GM18909 (cell line): Measurements from ENCODE around the gene ANO9.
"Not testable (repeated sequence)": the region's sequence is repeated elsewhere in the genome, so short reads cannot be mapped to it uniquely, and the experiment has no call there.

Source experiments
- ATAC-seq: cut with Tn5 transposase; IDR thresholded peaks from one replicate; pipeline ENCODE4 v1.9.1; 2021; ENCODE audit warnings: mild to moderate bottlenecking; ENCODE audit not compliant: unreplicated experiment, poor library complexity

The ANO9 gene

DNA sequence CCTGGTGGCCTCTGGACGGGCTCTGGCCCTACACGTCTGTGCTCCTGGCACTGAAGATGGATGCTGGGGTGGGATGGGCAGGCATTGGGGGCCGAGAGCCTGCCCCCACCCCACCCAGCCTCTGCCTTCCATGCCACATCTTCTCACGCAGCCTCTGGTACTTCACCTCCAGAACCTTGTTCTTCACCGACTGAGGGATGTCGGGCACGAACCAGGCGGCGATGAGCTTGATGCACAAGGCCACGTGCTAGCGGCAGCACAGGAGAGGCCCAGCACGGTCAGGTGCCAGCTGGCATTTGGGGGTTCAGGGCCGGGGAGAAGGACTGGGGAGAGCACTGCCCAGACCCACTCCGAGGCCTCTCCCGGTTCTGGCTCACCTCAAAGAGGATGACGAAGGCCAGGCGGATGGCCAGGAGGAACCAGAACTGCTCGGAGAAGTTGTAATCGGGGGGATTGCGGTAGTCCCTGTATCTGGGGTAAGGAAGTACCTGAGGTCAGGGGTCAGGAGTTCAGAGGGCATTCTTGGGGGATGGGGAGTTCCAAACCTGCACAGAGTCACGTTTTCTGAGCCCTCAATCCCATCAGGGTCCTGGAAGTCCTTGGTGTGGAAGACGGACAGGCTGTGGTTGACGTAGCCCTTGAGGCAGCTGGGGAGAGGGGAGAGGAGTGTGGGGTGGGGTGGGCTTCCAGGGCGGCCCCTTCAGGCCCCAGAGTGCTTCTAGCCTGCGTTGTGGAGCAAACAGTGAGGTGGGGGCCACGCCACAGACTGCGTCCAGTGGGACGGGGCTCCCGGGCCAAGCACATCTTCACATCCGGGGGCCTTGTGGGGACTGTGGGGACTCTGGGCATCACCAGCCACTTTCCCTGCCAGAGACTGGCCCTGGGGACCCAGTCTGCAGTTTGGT, 23.2 kb downstream of the ANO9 start:
- ATAC-seq = no peak

DNA sequence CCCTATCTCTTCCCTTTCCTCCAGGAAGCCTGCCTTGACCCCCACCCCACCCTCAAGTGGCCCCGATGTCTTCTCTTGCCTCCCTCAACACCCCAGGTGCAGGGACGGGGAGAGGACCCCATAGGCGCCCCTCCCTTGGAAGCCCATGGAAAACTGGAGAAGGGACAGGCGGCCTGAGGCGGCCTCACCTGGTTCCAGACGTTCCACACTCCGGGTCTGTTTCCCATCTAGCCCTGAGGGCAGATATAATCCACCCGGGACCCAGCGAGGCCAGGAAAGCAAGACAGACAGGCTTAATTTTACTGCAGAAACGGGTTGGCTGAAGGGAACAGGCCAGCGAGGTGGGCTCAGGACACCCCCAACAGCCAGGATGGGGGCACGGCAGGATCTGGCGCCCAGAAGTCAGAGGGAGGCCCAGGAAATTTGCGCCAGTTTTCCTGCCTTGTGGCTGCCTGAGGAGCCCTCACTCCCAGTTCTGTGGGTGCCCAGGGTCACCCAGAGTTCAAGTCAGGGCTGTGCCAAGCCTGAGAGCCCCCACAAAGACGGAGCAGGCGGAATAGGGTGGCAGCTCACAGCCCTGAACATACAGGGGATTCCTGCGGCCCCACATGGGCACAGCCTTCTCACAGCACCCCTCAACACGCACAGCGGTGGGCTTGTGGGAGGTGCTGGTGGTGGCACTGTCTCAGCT, 24.0 kb downstream of the ANO9 start:
- ATAC-seq = no peak

DNA sequence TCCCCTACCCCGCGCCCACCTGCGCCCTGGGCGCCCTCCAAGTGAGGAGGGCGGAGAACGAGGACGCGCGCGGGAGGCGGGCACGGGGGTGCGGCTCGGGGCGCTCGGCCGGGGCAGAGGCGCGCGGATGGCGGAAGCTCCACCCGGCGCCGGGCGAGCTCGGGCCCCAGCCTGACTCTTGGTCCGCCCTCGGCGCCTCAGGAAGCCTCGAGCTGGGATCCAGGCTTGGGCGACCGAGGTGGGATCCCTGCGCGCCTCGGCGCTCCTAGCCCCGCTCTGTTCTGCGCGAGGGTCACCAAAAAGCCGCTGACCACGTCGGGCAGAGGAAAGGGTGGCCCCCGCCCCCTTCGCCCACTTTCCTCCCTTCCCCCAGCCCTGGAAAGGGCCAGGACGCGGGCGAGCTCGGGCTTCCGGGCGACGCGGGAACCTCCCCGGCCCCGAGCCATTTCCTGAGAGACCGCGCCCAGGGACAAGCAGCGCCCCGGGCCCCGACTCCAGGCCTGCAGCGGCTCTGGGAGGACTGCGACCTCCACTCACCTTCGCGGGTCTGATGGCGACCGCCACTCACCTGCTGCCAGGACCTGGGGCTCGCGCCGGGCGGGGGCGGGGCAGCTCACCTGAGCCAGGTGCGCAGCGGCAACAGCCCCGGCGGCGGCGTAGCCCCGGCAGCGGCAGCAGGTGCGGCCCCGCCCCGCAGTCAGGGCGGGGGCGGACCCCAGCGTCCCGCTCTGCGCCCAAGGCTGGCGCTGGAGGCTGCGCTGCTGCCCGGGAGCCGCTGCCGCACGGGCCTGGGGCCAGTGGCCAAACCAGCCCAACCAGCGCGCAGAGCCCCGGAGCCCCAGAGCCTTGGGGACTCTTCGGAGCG, 24.8 kb downstream of the ANO9 start:
- no peak for ATAC-seq

DNA sequence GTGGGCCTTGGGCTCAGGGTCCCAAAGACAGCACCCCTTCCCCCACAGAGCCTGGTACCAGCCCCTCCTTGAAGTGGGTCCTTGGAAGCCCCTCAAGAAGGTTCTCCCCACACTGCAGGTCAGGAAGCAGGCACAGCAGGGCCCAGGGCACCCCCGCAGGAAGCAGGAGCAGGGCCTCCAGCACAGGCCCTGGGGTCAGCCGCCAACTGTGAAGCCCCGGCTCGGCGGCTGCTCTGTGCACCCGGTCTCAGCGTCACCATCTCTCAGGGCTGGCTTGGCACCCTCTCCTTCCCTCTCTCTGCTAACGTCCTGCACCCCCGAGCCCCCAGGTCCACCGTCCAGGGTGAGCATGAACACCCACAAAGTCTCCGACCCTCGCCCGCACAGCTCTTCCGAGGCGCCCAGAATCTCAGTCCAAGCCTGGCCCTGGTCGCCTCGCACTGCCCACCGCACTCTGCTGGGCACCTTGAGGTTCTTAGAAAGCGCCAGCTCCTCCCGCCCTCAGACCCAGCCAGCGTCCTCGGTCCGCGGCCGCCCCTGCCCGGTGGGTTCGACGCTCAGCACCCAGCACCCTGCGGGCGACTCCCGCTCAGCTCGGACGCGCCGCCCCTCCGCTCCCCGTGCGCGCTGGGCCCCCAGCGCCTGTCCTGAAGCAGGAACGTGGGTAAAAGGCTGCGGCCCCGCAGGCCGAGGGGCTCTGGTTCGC, 25.6 kb downstream of the ANO9 start:
- ATAC-seq = no peak

DNA sequence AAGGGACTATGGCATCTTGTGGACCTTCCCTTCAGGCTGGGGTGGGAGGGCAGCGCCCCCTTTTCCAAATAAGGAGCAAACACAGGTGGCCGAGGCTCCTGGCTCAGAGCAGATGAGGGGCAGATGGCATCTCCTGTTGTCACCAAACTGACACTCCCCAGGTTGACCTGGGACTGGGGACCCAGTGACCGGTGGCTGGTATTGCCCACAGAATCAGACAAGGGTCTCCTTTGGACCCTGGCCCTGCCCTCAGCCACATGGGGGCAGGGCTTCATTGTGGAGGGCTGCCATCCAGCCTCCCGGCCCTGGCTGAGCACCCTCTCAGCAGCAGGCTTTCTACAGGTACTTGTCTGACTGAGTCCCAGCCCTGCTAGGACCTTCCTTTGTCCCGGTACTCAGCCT, 26.2 kb downstream of the ANO9 start:
- ATAC-seq = no peak

DNA sequence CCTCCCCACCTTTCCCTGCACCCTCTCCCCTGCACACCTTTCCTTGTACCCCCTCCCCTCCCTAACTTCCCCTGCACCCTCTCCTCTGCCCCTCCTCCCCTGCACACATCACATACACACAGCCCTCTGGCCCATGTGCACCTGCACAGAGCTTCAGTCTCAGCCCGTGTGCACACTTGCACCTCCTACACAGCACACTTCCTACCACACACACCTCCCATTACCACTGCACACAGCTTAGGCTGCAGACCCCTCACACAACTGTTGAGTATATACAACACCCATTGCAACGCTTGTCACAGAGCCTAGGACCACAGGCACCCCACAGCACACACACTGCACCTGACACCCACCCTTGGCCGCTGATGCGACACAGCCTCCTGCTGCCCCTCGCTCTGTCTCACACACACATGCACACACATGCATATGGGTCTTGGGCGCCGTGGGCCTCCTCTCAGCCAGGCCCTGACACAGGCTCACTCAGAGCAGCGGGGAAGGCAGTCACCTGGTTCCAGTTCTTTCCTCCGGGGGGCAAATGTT, 27.4 kb downstream of the ANO9 start:
- peak; percentile 20 for ATAC-seq

DNA sequence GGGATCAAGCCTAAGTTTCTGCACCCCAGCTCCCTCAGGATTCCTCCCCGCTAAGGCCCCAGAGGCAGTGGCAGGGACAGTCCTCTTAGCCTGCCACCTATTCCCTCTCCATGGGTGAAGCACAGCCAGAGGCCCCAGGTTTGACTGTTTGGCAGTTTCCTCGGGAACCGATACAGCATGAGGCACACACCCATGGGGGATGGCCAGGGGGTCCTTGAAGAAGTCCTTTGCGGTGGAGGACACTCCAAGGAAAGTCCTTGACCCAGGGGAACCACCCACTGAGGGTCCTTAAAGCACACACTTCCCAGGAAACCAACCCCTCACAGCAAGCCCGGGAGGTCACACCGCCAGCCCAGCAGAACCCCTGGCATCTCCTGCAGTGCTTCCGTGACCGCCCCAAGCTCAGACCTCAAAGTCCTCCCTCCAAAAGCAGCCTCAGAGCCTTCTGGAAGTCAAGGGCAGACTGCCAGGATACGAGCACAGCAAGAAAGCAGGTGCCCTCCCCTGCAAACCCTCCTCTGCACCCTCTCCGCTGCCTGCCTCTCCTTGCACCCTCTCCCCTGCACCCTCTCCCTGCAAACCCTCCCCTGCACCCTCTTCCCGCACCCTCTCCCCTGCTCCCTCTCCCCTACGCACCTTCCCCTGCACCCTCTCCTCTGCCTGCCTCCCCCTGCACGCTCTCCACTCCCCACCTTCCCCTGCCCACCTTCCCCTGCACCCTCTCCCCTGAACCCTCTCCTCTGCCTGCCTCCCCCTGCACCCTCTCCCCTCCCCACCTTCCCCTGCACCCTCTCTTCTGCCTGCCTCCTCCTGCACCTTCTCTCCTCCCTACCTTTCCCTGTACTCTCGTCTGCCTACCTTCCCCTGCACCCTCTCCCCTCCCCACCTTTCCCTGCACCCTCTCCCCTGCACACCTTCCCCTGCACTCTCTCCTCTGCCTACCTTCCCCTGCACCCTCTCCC, 28.4 kb downstream of the ANO9 start:
- no peak for ATAC-seq

DNA sequence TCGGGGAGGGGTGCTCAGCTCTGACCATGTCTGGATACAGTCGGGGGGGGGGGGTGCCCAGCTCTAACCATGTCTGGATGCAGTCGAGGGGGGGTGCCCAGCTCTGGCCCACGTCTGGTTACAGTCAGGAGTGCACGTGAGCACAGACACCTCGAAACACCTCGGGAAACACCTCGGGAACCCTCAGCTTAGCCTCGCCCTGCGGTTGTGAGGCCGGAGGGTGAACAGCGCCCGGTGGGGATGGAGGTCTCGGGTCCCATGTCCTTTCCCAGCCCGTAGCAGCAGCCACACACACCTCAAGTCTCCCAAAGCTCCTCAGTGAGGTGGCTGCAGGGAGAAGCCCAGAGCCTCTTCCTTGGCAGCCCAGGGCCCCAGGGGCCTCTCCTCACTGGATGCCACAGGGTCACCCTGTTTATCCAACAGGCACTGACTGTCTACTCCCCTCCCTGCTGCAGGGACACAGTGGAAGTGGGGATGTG, 29.1 kb downstream of the ANO9 start:
- ATAC-seq = no peak

DNA sequence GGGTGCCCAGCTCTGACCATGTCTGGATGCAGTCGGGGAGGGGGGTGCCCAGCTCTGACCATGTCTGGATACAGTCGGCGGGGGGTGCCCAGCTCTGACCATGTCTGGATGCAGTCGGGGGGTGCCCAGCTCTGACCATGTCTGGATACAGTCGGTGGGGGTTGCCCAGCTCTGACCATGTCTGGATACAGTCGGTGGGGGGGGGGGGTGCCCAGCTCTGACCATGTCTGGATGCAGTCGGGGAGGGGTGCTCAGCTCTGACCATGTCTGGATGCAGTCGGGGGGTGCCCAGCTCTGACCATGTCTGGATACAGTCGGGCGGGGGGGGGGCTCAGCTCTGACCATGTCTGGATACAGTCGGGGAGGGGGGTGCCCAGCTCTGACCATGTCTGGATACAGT, 30.3 kb downstream of the ANO9 start:
- ATAC-seq = not testable (repeated sequence)

DNA sequence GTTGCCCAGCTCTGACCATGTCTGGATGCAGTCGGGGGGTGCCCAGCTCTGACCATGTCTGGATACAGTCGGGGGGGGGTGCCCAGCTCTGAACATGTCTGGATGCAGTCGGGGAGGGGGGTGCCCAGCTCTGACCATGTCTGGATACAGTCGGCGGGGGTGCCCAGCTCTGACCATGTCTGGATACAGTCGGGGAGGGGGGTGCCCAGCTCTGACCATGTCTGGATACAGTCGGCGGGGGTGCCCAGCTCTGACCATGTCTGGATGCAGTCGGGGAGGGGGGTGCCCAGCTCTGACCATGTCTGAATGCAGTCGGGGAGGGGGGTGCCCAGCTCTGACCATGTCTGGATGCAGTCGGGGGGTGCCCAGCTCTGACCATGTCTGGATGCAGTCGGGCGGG, 31.1 kb downstream of the ANO9 start:
- not testable (repeated sequence) for ATAC-seq

DNA sequence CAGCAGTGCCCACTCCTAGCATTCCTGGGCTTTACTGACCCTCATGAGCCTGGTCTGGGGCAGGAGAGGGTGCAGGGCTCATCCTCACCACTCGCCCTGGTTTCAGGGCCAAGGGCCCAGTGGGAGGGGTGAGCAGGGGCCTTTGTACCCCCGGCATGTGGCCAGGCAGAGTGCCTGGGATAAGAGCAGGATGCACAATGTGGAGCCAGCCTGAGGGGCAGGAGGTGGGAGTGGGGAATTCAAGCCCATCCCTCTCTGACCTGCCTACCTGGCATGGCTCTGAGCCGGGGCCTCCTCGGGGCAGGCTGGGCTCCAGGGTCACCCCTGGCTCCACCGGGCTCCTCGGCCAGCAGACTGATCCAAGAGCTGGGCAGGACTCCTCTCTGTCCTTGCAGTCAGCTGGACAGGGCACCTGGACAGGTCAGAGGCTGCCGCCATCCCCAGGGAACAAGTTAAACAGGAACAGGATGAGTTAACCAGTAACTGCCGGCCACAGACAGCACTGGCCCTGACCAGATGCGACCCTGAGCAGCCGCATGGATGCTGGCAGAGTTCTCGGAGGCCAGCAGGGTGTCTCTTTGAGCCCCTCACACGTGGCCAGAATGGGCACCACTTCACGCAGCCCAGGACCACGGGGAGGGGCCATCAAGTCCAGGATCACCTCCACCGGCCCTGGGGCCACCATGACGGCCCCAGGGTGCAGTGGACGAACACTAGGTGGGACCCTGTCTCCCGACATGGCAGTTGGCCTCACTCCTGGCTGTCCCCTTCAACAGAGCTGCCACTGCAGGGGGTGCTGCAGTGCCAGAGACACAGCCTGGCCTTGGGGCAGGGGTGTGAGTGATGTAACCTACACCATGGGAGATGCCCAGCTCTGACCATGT, 32.0 kb downstream of the ANO9 start:
- ATAC-seq = no peak

DNA sequence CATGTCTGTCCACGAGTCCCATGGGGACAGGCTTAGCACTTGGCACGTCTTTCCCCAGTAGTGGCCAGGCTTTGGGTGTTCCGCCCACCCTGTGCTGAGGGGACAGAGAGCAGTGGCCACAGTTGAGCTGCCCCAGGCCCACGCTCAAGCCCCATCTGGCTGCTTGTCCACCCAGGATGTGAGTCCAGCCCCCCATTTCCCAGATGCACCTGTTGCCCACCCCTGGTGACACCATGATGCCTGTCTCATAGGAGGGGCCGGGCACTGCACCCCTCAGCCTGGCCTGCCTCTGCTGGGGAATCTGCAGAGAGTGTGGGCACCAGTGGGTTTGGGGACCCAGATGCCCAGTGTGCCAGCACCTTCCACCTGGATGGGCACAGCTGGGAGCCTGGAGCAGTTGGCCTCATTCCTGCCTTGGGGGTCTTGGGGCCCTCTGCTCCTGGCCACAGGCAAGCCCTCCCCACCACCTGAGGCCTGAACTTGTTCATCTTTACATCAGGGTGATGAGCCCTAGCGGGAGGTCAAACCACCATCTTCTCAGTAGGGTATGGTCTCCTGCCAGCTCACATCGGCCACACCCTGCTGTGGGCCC, 32.7 kb downstream of the ANO9 start:
- no peak for ATAC-seq

DNA sequence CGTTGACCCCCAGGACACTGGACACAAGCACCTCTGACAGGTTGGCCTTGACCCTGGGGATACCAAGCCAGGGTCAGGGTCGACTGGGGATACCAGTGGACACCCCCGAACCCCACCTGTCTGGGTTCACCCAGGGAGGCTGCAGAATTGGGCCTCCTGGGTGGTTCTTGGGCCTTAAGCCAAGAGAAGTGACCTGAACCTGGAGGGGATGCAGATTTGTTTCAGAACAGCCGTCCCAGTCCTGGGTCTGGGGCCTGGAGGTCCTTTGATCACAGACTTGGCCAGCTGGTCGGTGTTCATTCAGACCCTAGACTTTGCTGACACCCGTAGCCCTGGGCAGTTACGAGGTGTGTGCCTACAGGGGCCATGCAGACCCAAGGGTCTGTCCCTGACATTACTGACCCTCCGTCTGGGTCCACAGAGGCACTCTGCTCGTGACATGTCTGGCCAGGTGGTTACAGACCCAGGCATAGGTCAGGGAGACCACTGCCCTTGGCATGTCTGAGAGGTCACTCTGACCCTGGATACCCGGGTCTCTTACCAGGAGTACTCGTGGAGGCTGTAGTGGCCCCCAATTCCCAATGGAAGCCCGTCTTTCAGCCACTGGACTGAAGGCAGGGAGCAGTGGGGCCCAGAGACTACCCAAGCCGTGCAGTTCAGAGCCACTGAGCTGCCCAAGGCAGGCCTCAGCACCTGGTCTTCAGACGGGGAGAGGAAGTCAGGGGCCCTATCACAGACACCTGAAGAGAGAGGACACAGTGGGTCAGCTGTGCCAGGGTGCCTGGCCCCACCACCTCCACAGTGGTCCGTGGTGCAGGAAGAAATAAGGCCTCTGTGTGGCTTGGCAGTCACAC, 33.4 kb downstream of the ANO9 start:
- no peak for ATAC-seq

DNA sequence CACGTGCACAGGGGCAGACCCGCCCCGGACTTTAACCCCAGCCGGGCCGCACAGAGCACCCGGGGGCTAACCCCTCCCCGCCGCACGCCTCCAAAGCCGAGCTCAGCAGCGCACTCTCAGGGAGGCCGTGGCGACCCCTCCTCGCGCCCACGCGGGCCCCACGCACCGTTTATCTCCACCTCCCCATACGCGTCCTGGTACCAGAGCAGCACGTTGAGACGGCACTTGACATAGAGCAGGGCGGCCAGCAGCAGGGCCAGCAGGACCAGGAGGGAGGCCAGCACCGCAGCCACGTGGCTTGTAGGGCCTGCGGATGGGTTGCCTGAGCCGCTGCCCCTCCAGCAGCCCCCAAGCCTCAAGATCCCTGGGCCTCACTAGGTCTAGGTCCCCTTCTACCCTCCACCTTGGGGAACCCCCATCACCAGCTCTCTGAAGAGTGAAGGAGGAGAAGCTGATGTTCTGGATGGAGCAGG, 34.1 kb downstream of the ANO9 start:
- no peak for ATAC-seq

DNA sequence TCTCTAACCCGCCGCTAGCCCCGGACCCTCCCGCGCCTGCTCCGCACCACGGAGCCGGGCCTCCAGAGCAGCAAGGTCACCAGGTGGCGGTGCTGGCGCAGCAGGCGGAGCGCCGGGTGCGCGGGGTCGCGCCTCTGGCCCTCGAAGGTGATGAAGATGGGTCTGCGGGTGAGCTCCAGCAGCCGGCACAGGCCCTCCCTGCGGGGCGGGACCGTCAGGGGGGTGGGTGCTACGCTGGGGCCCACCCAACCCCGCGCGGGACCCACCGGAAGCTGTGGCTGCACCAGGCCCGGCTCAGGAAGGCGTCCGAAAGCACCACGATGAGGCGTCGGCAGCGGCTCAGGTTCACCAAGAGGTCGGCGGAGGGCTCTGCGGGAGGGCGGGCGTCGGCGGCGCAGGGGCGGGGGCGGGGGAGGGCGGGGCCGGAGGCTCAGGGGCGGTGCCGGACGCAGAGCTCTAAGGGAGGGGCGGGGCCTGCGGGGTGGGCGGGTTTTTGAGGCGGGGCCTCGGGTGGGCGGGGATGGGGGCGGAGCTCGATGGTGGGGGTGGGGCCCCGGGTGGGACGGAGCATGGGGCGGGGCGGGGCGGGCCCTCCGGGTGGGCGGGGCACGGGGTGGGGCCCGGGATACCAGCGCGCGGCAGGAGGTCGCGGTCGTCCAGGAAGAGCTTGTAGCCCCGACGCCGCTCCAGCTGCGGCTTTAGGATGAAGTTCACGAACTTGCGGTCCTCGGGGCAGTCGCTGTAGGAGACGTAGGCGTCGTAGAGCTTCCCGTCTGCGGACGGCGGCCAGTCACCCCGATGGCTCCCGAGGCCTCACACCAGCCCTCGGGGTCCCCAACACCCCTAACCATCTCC, 34.8 kb downstream of the ANO9 start:
- peak; percentile 77 for ATAC-seq
